DMS114 treated with DMSO at 0.1 percent for 48 hours (cell line): ENCODE results near the gene ITIH2.
A peak's percentile ranks its signal among the peaks of the same experiment; 100 is the strongest.
"Not testable (repeated sequence)": the region's sequence is repeated elsewhere in the genome, so short reads cannot be mapped to it uniquely, and the experiment has no call there.

Experiments used
- DNase-seq: peaks from one replicate; lab custom pipeline; 2025; ENCODE audit not compliant: unreplicated experiment; lab: John Stamatoyannopoulos, UW

Gene ITIH2

GRCh38 chr10:7734821-7735220 lies 31.7 kb downstream of the ITIH2 start:
- DNase-seq, result no peak

- DNase-seq, result no peak
Measured at GRCh38 chr10:7738536-7739407, 35.7 kb downstream of the ITIH2 start.

GRCh38 chr10:7744307-7744706 lies 41.2 kb downstream of the ITIH2 start:
- DNase-seq, result no peak

- DNase-seq, result not testable (repeated sequence)
Measured at GRCh38 chr10:7748637-7749036, 45.5 kb downstream of the ITIH2 start.

- DNase-seq, result no peak
Measured at GRCh38 chr10:7750222-7750621, 47.1 kb downstream of the ITIH2 start.

- no peak for DNase-seq
Measured at GRCh38 chr10:7752251-7752650, 49.1 kb downstream of the ITIH2 start.

GRCh38 chr10:7755103-7755502 lies 52.0 kb downstream of the ITIH2 start:
- no peak for DNase-seq

GRCh38 chr10:7756360-7756992 lies 53.4 kb downstream of the ITIH2 start:
- no peak for DNase-seq

GRCh38 chr10:7763929-7764328 lies 60.8 kb downstream of the ITIH2 start:
- DNase-seq, result no peak

- no peak for DNase-seq
Measured at GRCh38 chr10:7766241-7766640, 63.1 kb downstream of the ITIH2 start.

GRCh38 chr10:7767209-7767608 lies 64.1 kb downstream of the ITIH2 start:
- no peak for DNase-seq

- DNase-seq, result no peak
Measured at GRCh38 chr10:7768417-7768816, 65.3 kb downstream of the ITIH2 start.

- no peak for DNase-seq
Measured at GRCh38 chr10:7773845-7774801, 71.0 kb downstream of the ITIH2 start.

- no peak for DNase-seq
Measured at GRCh38 chr10:7776777-7777176, 73.7 kb downstream of the ITIH2 start.

GRCh38 chr10:7782194-7782593 lies 79.1 kb downstream of the ITIH2 start:
- DNase-seq, result not testable (repeated sequence)

GRCh38 chr10:7786430-7786829 lies 83.3 kb downstream of the ITIH2 start:
- no peak for DNase-seq

GRCh38 chr10:7787150-7787856 lies 84.2 kb downstream of the ITIH2 start:
- DNase-seq, result no peak

- peak; percentile 97 for DNase-seq
Measured at GRCh38 chr10:7787857-7788638, 84.9 kb downstream of the ITIH2 start, which contains the start of the genes ATP5F1C and KIN. TSS of gene ATP5F1C (plus strand) at chr10:7788177. CDS start at chr10:7788208, 31 bp downstream. TSS of gene KIN (minus strand) at chr10:7787993. CDS start at chr10:7787933, 60 bp downstream.

- no peak for DNase-seq
Measured at GRCh38 chr10:7788639-7789286, 85.6 kb downstream of the ITIH2 start.
